GM19467 (cell line): ENCODE measurements around the gene SLC12A6.

Experiments
- ATAC-seq: cut with Tn5 transposase; IDR thresholded peaks from one replicate; pipeline ENCODE4 v1.9.1; 2021; ENCODE audit warnings: mild to moderate bottlenecking, moderate library complexity; ENCODE audit not compliant: unreplicated experiment

The SLC12A6 gene

DNA sequence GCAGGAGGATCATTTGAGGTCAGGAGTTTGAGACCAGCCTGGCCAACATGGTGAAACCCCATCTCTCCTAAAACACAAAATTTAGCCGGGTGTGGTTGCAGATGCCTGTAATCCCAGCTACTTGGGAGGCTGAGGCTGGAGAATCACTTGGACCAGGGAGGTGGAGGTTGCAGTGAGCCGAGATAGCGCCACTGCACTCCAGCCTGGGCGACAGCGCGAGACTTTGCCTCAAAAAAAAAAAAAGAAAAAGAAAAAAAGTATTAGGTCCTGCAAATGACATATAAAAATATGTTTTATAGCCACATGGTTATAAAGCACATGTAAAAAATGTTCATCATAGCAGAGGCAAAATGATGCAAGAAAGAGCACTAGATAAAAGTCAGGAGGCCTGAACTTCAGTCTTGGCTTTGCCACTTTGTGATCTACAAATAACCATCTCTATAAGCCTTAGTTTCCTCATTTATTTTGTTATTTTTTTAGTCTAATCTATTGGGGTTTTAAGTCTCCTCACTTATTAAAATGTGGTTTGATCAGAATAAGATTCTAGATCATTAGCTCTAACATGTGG lies 4.9 kb downstream of the SLC12A6 start:
- ATAC-seq: no peak

DNA sequence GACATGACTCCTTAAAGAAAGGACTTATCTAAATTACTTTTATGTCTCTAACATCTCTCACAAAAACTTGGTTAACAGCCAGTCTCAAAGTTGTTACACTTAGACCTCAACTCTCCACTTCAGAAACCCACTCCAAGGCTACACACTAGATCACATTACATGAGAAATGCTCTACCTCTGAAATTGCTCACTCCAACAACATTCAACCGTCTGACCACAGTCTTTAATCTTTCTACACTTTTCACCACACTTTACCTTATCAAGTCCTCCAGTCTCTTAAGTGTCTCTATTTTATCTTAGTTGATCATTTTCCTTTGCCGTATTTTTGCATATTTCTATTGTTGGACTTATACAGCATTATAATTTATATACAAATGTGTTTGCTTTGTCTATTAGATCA lies 5.8 kb downstream of the SLC12A6 start:
- ATAC-seq: no peak

DNA sequence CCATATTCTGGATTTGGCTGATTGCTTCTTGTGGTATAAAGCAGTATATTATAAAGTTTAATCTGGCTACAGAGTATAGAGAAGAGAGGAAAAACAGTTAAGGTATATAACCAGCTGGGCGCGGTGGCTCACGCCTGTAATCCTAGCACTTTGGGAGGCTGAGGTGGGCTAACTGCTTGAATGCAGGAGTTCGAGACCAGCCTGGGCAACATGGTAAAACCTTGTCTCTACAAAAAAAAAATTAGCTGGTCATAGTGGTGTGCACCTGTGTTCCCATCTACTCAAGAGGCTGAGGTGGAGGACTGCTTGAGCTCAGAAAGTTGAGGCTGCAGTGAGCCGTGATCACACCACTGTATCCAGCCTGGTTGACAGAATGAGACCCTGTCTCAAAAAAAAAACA lies 7.3 kb downstream of the SLC12A6 start:
- ATAC-seq: no peak

DNA sequence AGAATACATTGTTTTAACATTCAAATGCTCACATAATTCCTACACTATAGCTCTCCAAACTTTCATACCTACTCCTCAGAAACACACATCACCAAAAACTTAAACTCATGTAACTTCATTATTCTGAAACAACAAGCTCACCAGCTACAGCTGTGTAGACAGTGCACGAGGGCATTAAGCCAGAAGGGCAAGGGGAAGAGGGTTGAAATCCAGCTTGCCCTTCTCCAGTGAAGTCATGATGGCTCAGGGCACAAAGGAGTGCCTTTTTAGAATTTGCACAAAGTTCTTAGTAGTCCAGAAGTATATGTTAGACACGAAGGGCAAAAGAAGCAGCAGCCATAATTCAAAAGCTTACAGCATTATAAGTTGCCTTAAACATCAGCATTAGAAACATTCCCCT lies 8.6 kb downstream of the SLC12A6 start:
- no peak for ATAC-seq

DNA sequence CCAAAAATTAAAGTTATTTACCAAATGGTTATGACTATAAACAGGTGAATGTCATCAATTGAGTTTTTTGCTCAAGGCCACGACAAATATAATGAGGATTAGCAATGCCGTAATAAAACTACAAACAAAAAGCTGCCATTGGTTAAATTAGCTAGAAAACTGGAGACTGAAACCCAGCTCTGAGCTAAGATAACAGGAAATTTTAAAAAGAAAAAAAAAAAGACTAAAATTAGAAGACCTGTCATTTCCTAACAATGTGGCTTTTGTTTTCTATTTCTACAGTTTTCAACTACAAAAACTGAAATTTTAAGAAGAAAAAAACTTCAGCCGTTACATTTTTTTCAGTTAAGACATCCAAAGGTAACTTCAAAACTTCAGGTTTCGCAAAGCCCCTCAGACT lies 9.7 kb downstream of the SLC12A6 start:
- no peak for ATAC-seq

DNA sequence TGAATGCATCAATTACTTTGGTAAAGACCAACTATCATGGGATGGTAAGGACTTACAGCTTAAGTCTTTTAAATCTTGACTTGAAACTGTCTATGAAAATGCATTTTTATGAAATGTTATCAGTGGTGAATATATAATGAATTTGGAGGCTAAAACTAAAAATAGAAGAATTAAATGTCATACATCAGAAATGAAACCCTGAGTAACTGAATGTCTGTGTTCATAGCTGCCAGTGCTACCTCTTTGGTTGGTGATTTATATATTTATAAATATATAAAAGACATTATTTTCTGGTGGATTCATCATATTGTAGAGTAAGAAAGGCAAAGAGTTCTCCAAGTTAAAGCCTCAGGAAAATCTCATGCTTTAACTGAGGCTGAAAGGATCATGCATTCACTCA lies 12.2 kb downstream of the SLC12A6 start:
- no peak for ATAC-seq

DNA sequence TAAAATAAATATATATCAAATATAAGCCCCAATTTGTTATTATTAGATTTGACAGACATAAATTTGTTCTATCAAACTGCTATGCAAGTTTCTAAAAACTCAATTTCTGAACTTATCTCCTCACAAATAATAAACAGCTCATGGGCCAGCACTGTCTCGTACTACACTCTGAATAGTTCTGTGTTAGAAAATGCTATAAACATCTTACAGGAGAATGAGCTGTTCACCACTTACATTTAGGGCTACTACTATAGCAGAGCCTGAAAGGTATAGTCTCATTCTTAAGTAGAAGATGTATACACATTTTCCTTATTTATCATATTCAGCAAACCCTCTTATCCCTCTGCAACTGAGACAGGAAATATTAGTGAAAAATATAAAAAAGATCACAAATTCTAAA lies 12.6 kb downstream of the SLC12A6 start:
- ATAC-seq: no peak

DNA sequence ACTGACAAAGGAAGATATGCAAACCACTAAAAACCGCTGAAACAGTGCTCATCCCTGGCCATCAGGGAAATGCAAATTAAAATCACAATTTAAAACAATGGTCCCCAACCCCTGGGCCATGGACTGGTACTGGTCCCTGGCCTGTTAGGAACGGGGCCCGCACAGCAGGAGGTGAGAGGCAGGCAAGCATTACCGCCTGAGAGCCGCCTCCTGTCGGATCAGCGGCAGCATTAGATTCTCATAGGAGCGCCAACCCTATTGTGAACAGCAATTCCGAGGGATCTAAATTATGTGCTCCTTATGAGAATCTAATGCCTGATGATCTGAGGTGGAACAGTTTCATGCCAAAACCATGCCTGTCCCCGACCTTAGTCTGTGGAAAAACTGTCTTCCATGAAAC lies 14.4 kb downstream of the SLC12A6 start:
- no peak for ATAC-seq

DNA sequence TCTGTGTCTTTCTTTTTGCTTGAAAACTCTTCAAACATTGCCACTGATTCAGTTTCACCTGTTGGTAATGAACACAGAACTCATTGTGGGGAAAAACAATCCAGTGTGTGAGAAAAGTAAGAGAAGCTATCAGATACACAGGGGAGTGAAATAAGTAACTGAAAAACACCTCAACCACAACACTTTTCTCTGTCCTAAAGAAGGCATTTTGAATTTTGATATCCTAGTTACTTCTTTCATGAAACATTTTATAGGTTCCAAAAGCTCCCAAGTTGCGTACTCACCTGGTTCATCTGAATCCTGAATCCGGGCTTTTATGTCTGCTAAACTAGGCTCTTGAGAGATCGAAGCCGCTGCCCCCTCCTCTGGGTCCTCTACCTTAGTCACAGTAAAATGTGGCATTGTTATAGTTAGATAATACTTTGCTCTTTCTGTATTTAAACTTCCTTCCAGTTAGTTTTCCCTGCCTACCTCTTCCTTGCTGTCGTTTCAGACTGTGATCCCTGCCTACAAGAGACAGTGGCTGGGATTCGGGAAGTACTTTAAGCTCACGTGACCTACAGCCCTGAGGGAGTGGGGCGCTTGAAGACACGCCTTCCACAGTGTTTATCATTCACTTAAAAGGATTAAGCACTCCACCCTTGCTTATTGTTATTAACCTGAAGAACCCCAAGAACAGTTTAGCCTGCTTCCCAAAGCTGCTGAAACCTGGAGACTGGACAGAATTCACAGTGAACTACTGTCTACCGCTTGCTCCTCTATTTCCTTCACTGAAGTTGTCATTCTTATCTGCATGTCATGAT lies 19.1 kb downstream of the SLC12A6 start:
- peak; percentile 50 for ATAC-seq

DNA sequence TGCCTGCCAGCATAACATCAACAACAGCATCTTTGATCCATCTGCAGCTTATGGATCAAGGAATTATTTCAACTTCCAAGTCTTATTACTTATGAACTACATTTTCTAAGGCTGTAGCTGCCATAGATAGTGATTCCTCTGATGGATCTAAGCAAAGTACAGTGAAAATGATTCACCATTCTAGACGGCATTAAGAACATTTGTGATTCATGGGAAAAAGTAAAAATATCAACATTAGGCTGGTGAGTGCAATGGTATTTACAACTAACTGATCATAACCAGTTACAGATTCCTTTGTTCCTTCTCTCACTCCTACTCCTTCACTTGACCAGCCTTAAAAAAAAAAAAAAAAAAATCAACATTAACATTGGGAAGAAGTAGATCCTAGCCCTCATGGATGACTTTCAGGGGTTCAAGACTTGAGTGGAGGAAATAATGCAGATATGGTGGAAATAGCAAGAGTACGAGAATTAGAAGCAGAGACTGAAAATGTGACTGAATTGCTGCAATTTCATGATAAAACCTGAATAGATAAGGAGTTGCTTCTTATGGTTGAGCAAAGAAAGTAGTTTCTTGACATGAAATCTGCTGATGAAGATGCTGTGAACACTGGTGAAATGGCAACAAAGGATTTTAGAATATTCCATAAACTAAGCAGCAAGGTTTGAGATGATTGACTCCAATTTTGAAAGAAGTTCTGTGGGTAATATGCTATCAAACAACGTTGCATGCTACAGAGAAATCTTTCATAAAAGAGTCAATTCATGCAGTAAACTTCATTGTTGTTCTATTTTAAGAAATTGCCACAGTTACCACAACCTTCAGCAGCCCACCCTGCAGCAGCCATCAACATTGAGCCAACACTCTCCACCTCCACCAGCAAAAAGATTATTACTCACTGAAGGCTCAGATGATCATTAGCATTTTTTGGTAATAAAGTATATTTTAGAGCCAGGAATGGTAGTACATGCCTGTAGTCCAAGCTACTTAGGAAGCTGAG lies 22.8 kb downstream of the SLC12A6 start:
- no peak for ATAC-seq

DNA sequence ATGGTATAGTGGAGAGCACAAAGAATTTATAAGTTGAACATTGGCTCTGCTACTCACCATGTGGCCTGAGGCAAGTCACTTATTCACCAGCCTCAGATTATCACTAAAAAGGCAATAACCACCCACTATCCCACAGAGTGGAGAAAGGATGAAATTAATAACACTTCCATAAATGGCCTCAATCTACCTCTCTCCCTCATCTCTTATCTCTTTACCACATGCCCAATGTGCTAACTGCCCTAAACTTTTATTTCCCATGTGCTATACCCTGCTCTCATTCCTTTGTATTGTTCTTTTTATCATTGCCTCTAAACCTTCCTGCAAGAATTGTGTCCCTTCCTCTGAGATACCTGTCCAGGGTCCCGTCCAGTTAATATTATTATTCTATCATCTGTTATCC lies 26.0 kb downstream of the SLC12A6 start:
- ATAC-seq: no peak

DNA sequence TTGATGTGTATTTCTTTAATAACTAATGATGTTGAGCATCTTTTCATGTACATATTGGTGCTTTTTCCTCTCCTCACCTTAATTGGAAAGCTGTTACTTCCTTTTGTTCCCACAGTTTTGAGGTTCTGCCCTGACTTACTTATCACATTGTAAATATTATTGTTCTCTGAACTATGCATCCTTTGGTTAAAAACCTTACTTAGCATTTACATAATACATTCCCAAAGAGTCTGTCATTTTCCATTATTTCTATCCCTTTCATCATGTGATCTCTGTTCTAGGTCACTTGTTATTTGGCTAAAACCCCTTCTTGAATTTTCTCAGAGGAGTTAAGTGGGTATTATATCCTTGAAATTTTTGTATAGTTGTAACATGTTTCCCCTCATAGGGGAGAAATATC lies 33.0 kb downstream of the SLC12A6 start:
- no peak for ATAC-seq

DNA sequence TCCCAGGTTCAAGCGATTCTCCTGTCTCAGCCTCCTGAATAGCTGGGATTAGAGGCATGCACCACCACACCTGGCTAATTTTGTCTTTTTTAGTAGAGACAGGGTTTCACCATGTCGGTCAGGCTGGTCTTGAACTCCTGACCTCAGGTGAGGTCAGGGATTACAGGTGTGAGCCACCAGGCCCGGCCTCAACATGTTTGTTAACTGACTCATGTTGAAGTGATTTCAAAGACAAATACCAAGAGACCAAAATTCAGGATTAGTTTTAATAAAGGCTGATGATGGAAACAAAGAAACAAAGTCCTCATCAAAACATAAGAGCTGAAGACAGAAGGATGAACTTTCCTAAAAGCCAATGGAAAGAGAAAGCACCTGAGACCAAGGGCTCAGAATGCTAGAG lies 36.5 kb downstream of the SLC12A6 start:
- no peak for ATAC-seq

DNA sequence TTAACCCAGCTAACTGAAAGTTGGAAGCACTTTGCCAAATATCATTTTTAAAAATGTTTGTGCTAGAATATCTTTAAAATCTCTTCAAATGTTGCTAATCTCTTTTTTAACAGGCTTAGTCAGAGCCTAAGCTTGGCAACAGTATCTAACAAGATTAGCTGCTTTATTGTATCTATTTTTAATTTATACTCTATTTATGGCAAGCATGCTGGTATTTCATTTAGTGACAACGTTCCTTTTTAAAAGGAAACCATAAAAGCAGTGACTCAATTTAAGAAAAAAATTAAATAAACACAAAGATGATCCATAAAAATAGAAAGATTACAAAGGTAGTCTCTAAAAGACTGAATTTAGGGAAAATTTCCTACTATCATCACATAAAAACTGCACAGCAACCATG lies 40.5 kb downstream of the SLC12A6 start:
- no peak for ATAC-seq

DNA sequence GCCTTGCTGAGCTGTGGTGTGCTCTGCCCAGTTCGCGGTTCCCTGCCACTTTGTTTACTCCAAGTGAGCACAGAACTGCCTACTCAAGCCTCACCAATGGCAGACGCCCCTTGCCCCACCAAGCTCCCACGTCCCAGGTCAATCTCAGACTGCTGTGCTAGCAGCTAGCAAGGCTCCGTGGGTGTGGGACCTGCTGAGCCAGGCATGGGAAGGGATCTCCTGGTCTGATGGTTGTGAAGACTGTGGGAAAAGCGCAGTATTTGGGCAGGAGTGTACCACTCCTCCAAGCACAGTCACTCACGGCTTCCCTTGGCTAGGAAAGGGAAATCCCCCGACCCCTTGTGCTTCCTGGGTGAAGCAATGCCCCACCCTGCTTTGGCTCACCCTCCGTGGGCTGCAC lies 45.0 kb downstream of the SLC12A6 start:
- no peak for ATAC-seq

DNA sequence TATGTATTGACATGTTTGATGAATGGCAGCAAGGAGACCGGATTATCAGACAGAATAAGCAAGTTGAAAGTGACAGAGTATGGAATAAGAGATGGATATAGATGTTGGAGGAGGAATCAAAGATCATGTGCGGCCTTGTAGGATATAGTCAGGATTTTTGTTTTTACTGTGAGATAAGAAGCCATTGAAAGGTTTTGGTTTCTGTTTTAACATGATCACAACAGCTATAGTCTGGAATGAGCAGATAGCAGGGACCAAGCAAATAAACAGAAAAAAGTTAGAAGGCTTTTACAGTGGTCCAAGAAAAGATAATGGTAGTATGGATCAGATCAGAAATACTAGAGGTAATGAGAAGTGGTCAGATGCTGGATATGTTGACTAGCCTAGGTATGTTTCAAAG lies 52.6 kb downstream of the SLC12A6 start:
- ATAC-seq: no peak

DNA sequence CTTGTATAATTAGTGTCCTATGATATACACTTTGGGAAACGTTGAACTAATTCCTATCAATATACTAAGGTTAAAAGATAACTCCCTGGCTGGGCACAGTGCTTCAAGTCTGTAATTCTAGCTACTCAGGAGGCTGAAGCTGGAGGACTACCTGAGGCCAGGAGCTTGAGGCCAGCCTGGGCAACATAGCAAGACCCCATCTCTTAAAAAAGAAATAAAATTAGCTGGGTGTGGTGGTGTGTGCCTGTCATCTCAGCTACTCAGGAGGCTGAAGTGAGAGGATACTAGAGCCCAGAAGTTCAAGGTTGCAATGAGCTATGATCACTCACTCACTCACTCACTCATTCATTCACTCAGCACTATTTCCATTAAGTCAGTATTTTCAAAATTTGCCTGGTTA lies 55.2 kb downstream of the SLC12A6 start:
- ATAC-seq: no peak

DNA sequence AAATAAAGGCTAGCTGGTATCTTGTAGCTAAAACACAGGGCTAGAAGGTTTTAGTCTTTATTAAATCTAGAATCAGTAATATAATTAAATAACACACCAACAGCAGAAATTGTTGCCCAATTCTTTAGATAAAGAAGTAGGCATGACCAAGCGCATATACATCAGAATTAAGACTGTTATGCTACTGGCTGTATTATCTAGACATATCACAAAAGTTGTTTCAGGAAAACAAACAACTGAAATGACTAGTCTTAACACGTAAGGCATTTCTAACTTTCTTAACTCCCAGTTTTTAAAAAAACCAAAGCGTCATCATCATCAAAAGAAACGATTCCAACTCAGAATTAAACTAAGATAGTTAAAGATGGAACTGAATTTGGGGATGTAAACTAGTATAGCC lies 57.4 kb downstream of the SLC12A6 start:
- no peak for ATAC-seq

DNA sequence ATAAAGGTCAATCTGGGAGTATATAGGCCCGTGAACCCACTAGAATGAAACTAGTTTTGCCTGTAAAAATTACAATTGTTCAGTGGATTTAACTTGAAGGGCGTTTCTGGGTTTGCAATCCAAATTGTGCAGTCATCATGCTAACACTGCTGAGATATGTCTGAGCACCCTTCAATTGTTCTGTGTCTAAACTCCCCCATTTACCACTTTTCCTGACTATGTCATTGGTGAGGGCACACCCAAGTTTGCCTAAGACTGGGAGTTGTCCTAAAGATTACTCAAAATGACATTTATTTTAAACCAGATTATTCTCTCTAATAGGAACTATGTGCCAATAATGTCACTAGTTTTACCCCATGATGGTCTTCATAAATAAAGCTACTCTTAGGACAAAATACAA lies 58.2 kb downstream of the SLC12A6 start:
- ATAC-seq: no peak

DNA sequence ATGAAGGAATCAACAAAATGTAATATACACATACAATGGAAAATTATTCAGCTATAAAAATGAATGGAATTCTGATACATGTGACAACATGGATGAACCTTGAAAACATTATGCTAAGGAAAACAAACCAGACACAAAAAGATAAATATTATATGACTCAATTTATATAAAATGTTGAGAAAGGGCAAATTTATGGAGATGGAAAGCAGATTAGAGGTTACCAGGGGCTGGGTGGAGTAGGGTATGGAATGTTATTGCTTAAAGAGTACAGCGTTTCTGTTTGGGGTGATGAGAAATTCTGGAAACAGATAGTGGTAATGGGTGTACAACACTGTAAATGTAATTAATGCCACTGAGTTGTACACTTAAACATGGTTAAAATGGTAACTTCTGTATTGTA lies 61.9 kb downstream of the SLC12A6 start:
- ATAC-seq: no peak

DNA sequence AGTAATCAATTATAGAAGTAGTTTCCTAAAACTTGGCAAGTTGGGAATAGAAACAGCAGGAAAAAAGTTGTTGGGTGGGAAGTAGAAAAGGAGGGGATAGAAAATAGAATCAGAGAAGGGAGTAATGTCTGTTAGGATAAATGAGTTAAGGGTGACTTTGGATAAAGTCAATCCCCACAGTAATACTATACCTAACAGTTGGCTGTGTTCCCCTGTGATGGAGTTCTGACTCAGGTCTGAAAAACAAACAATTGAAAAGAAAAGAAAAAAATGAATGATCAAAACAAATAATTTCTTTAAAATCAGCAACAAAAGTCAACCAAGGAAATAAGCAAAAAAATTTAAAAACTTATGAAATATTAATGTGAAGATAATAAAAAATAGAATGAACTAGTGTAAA lies 62.4 kb downstream of the SLC12A6 start:
- no peak for ATAC-seq

DNA sequence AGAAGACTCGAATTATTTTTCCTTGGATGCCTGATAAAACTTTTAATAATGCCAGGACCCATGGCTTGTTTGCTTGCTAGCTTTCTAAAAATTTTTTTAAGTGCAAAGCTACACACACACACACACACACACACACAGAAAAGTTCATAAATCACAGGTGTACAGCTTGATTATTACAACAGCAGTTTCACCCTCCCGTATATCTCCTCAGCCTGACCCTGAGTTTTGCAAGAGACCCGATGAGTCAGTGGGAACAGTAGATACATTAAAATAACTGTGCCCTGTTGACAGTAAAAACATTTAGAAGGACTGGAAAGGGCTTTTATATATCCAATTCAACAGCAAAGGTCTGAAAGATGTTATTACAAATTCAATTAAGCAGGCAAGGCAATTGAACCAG lies 66.1 kb downstream of the SLC12A6 start:
- ATAC-seq: no peak
